Astrocyte (in vitro differentiated cells and primary cell): ENCODE data around the gene FBLIM1. TPM values are rescaled to one million over a fixed set of nuclear protein-coding genes. Genes with fewer than 3 reads are reported as not detected.
A peak's percentile ranks its signal among the peaks of the same experiment; 100 is the strongest.

ENCODE experiments used
- DNase-seq: peaks from one replicate; pipeline ENCODE4 v3.0.0-alpha.2; 2010; ENCODE audit warnings: low read depth
- FAIRE-seq: peaks from 2 replicates; lab custom pipeline; 2011; peaks lifted over from hg19 to GRCh38; lab: Jason Lieb, UNC
- H2AFZ ChIP-seq: 2 replicates; pipeline ENCODE4 v1.6.0; 2012; ENCODE audit warnings: low read depth, low read length, inconsistent platforms
- H3K27ac ChIP-seq: 2 replicates; pipeline ENCODE4 v1.5.1; 2011; ENCODE audit warnings: low read depth, low read length, inconsistent platforms
- H3K27me3 ChIP-seq: 2 replicates; pipeline ENCODE4 v1.6.0; 2011; ENCODE audit warnings: low read length, inconsistent platforms; ENCODE audit not compliant: insufficient read depth
- H3K36me3 ChIP-seq: 2 replicates; pipeline ENCODE4 v1.5.1; 2011; ENCODE audit warnings: low read length, inconsistent platforms; ENCODE audit not compliant: insufficient read depth
- H3K4me1 ChIP-seq: 2 replicates; pipeline ENCODE4 v1.5.1; 2011; ENCODE audit warnings: low read length, inconsistent platforms; ENCODE audit not compliant: insufficient read depth
- H3K4me2 ChIP-seq: 2 replicates; pipeline ENCODE4 v1.6.0; 2012; ENCODE audit warnings: low read length, inconsistent platforms
- H3K4me3 ChIP-seq: 2 replicates; pipeline ENCODE4 v1.5.1; 2011; ENCODE audit warnings: low read depth, mild to moderate bottlenecking, low read length, inconsistent platforms; ENCODE audit not compliant: insufficient read depth
- H3K79me2 ChIP-seq: 2 replicates; pipeline ENCODE4 v1.6.0; 2012; ENCODE audit warnings: mild to moderate bottlenecking, low read length, inconsistent platforms; ENCODE audit not compliant: insufficient read depth
- H3K9ac ChIP-seq: 2 replicates; pipeline ENCODE4 v1.6.0; 2012; ENCODE audit warnings: mild to moderate bottlenecking, low read length, inconsistent platforms
- H3K9me3 ChIP-seq: 2 replicates; pipeline ENCODE4 v1.5.1; 2012; ENCODE audit warnings: low read depth, mild to moderate bottlenecking, low read length, inconsistent platforms; ENCODE audit not compliant: insufficient read depth
- H4K20me1 ChIP-seq: 2 replicates; pipeline ENCODE4 v1.6.0; 2012; ENCODE audit warnings: low read length, inconsistent platforms; ENCODE audit not compliant: insufficient read depth
- H3K27ac Mint-ChIP-seq: one replicate; pipeline ENCODE4 v1.8.0; 2021; ENCODE audit warnings: mild to moderate bottlenecking, mixed read lengths; ENCODE audit not compliant: unreplicated experiment
- H3K27me3 Mint-ChIP-seq: one replicate; pipeline ENCODE4 v1.8.0; 2021; ENCODE audit warnings: low read depth, mixed read lengths; ENCODE audit not compliant: unreplicated experiment
- H3K36me3 Mint-ChIP-seq: one replicate; pipeline ENCODE4 v1.8.0; 2021; ENCODE audit warnings: low read depth, mixed read lengths; ENCODE audit not compliant: unreplicated experiment
- H3K4me1 Mint-ChIP-seq: one replicate; pipeline ENCODE4 v1.8.0; 2021; ENCODE audit warnings: low read depth, mixed read lengths; ENCODE audit not compliant: unreplicated experiment
- H3K4me3 Mint-ChIP-seq: one replicate; pipeline ENCODE4 v1.8.0; 2021; ENCODE audit warnings: mild to moderate bottlenecking, moderate library complexity, mixed read lengths; ENCODE audit not compliant: unreplicated experiment
- H3K9me3 Mint-ChIP-seq: one replicate; pipeline ENCODE4 v1.8.0; 2021; ENCODE audit warnings: mild to moderate bottlenecking, mixed read lengths; ENCODE audit not compliant: unreplicated experiment
- EZH2 ChIP-seq: IDR thresholded peaks from 2 replicates; pipeline ENCODE4 v1.6.1; 2012; ENCODE audit warnings: mild to moderate bottlenecking, low read length, inconsistent platforms; ENCODE audit not compliant: insufficient read depth
- total RNA-seq: library from RNA; stranded (reverse); gene quantifications from 2 replicates; pipeline ENCODE4 v1.2.1, GENCODE V29; 2021
- TF ChIP-seq, protein P1 (sequence below): IDR thresholded peaks from 2 replicates; pipeline ENCODE4 v1.5.1; 2011; ENCODE audit warnings: low read depth, mild to moderate bottlenecking, inconsistent platforms, low read length, moderate library complexity; ENCODE audit not compliant: insufficient read depth

Gene FBLIM1
- total RNA-seq, 1 donor from 2014 or later = 179 TPM

DNA sequence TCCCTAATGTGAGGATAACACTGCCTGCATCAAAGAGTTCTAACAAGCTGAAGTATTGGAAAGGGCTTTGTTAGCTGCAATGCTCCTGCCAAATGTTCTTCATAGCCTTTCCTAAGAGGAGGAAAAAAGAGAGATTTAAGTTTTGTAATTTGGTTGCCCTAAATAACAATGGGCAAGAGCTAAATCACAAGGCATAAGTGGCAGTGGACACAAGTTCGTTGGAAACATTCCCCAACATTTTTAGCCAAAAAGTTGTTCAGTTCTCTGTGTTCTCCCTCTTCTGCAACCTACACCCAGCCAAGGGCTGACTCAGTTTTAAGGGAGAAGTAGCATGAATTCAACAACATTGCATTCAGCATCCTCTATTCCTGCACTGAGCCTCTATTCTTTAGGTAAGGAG, 51.5 kb downstream of the FBLIM1 start:
- H3K4me2 ChIP-seq = no peak overlapping the region
- no peak overlapping the region for H3K27ac Mint-ChIP-seq
- no peaks in the 10 kb centered on the region for H3K36me3 ChIP-seq
- no peaks in the 10 kb centered on the region for H3K79me2 ChIP-seq
- no peaks in the 10 kb centered on the region for H3K36me3 Mint-ChIP-seq
- TF ChIP-seq EZH2 = no peak
- TF ChIP-seq, protein P1, sequence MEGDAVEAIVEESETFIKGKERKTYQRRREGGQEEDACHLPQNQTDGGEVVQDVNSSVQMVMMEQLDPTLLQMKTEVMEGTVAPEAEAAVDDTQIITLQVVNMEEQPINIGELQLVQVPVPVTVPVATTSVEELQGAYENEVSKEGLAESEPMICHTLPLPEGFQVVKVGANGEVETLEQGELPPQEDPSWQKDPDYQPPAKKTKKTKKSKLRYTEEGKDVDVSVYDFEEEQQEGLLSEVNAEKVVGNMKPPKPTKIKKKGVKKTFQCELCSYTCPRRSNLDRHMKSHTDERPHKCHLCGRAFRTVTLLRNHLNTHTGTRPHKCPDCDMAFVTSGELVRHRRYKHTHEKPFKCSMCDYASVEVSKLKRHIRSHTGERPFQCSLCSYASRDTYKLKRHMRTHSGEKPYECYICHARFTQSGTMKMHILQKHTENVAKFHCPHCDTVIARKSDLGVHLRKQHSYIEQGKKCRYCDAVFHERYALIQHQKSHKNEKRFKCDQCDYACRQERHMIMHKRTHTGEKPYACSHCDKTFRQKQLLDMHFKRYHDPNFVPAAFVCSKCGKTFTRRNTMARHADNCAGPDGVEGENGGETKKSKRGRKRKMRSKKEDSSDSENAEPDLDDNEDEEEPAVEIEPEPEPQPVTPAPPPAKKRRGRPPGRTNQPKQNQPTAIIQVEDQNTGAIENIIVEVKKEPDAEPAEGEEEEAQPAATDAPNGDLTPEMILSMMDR = no peak
- no peak for DNase-seq
- H3K9me3 ChIP-seq = no peaks in the 10 kb centered on the region
- peak overlapping the region; percentile 6 for H3K4me3 Mint-ChIP-seq
- no peaks in the 10 kb centered on the region for H4K20me1 ChIP-seq
- H3K9ac ChIP-seq = no peak overlapping the region
- no peak overlapping the region for H2AFZ ChIP-seq
- H3K4me1 Mint-ChIP-seq = peaks cover 3% of the 10 kb centered on the region
- H3K4me1 ChIP-seq = no peaks in the 10 kb centered on the region
- H3K9me3 Mint-ChIP-seq = no peaks in the 10 kb centered on the region
- FAIRE-seq = no peak
- H3K27me3 Mint-ChIP-seq = peaks cover 2% of the 10 kb centered on the region
- no peaks in the 10 kb centered on the region for H3K27me3 ChIP-seq
- no peak overlapping the region for H3K27ac ChIP-seq
- no peak overlapping the region for H3K4me3 ChIP-seq

DNA sequence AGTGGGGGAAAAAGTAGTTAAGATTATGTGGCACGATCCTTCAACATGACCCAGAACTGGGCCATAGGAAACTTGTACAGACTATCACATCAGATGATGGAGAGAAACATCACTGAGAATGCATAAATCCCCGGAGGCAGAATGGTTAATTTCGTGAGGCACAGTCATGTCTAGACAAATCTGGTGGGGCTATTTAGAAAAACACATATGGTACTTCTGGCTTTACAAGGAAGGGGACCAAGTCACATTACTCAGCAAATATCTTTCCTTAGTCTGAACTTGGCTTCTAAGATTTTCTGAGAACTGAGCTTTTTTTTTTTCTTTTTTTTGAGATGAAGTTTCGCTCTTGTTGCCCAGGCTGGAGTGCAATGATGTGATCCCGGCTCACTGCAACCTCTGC, 58.1 kb downstream of the FBLIM1 start:
- Mint-ChIP-seq H3K9me3 (no peaks in the 10 kb centered on the region), H3K27ac (no peak overlapping the region), H3K4me3 (no peak overlapping the region), H3K27me3 (no peaks in the 10 kb centered on the region), H3K4me1 (peaks cover 2% of the 10 kb centered on the region), H3K36me3 (peaks cover 2% of the 10 kb centered on the region)
- H3K79me2 ChIP-seq = no peaks in the 10 kb centered on the region
- H4K20me1 ChIP-seq = no peaks in the 10 kb centered on the region
- no peak for TF ChIP-seq EZH2
- TF ChIP-seq, protein P1 = no peak
- no peak overlapping the region for H3K9ac ChIP-seq
- H3K4me3 ChIP-seq = no peak overlapping the region
- no peaks in the 10 kb centered on the region for H3K4me1 ChIP-seq
- H3K4me2 ChIP-seq = no peak overlapping the region
- DNase-seq = no peak
- H3K27ac ChIP-seq = no peak overlapping the region
- no peak for FAIRE-seq
- no peak overlapping the region for H2AFZ ChIP-seq
- no peaks in the 10 kb centered on the region for H3K9me3 ChIP-seq
- H3K36me3 ChIP-seq = no peaks in the 10 kb centered on the region
- H3K27me3 ChIP-seq = no peaks in the 10 kb centered on the region

DNA sequence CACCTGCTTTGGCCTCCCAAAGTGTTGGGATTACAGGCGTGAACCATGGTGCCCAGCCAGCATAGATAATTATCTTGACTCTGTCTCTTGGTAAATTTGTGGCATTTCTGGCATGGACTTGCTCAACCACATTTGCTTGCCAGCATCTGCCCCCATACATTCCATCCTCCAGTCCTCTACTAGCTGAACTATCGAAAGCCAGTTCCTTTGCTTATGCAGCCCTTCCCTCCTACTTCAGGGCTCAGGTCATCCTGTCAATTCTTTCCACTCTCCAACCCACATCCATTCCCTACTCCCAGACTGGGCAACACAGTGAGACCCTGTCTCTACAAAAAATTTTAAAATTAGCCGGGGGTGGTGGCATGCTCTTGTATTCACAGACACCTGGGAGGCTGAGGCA, 61.9 kb downstream of the FBLIM1 start:
- peak; percentile 41 for DNase-seq
- Histone ChIP-seq H2AFZ (no peak overlapping the region), H3K4me1 (no peaks in the 10 kb centered on the region), H4K20me1 (no peaks in the 10 kb centered on the region), H3K4me3 (no peak overlapping the region), H3K27ac (no peak overlapping the region), H3K79me2 (no peaks in the 10 kb centered on the region), H3K4me2 (no peak overlapping the region), H3K9ac (no peak overlapping the region), H3K9me3 (no peaks in the 10 kb centered on the region), H3K36me3 (no peaks in the 10 kb centered on the region), H3K27me3 (no peaks in the 10 kb centered on the region)
- no peak for TF ChIP-seq EZH2
- TF ChIP-seq, protein P1 = no peak
- Mint-ChIP-seq H3K27ac (no peak overlapping the region), H3K4me1 (peaks cover 2% of the 10 kb centered on the region), H3K4me3 (no peak overlapping the region), H3K27me3 (no peaks in the 10 kb centered on the region), H3K36me3 (peaks cover 2% of the 10 kb centered on the region), H3K9me3 (no peaks in the 10 kb centered on the region)
- FAIRE-seq = no peak
